Left lobe of liver (tissue), 2 donors: ENCODE results near the gene ALDH18A1. TPM values are rescaled to one million over a fixed set of nuclear protein-coding genes. Genes with fewer than 3 reads are reported as not detected.
"Not testable (repeated sequence)": the region's sequence is repeated elsewhere in the genome, so short reads cannot be mapped to it uniquely, and the experiment has no call there.

Source experiments
- ATAC-seq: fragments of 200-7000 bp; cut with Tn5 transposase; one replicate; pipeline ENCODE4 v1.9.1; 2020; ENCODE audit warnings: mild to moderate bottlenecking, moderate library complexity
- DNase-seq: peaks from one replicate; pipeline ENCODE4 v3.0.0-alpha.2; 2020; ENCODE audit warnings: low spot score
- total RNA-seq: library from RNA; stranded (reverse); gene quantifications from one replicate; pipeline ENCODE4 v1.2.1, GENCODE V29; 2021
- donor health status: DM: no; HTN: no; CAD: no; lungs with moderate emphysema.
- donor health status: DM: no; HTN: yes; CAD: no.

Gene ALDH18A1
- 38.7 TPM for total RNA-seq

- ATAC-seq = peak; percentile 91
- peak; percentile 94 for DNase-seq
These were observed at the start of gene ALDH18A1 for GRCh38 chr10:95656291-95657164. Gene ALDH18A1 (minus strand): TSS chr10:95656711. CDS start chr10:95653377, 3,334 bp downstream.

GRCh38 chr10:95698415-95698814, 41.9 kb upstream of the ALDH18A1 start:
- DNase-seq = no peak
- ATAC-seq = no peak

DNA sequence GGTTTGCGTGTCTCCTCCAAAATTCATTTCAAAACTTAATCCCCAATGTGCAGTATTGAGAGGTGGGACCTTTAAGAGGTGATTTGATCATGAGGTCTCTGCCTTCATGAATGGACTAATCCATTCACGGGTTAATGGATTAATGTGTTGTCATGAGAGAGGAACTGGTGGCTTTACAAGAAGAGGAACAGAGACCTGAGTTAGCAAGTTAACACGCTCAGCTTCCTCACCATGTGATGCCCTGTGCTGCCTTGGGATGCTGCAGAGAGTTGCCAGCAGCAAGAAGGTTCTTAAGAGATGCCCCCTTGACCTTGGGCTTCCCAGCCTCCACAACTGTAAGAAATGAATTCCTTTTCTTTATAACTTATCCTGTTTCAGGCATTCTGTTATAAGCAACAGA, 40.9 kb upstream of the ALDH18A1 start:
- no peak for ATAC-seq
- DNase-seq = no peak

- DNase-seq (no peak), ATAC-seq (no peak)
These were observed 38.2 kb upstream of the ALDH18A1 start for GRCh38 chr10:95694665-95695064.

- ATAC-seq = peak; percentile 96
- DNase-seq = peak; percentile 99
These were observed 37.4 kb upstream of the ALDH18A1 start, which contains the start of gene TCTN3 for GRCh38 chr10:95693668-95694534. Gene TCTN3 (minus strand): TSS chr10:95693927. CDS start chr10:95693899, 28 bp downstream.

GRCh38 chr10:95693071-95693667, 36.7 kb upstream of the ALDH18A1 start:
- no peak for ATAC-seq
- DNase-seq = no peak

DNA sequence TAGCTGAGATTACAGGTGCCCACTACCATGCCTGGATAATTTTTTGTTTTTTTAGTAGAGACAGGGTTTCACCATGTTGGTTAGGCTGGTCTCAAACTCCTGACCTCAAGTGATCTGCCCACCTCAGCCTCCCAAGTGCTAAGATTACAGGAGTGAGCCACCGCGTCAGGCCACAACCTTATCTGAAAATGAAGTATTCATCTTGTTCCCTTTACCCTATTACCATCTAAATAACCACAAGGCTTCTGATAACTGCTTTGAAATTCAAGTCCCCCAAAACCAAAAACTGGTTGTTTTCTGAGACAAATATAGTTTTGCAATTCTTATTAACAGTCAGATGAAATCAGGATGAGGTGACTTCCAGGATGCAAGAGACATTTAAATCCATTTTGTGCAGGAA, 34.8 kb upstream of the ALDH18A1 start:
- DNase-seq = no peak
- ATAC-seq = no peak

GRCh38 chr10:95688648-95689047, 32.1 kb upstream of the ALDH18A1 start:
- ATAC-seq (no peak), DNase-seq (no peak)

DNA sequence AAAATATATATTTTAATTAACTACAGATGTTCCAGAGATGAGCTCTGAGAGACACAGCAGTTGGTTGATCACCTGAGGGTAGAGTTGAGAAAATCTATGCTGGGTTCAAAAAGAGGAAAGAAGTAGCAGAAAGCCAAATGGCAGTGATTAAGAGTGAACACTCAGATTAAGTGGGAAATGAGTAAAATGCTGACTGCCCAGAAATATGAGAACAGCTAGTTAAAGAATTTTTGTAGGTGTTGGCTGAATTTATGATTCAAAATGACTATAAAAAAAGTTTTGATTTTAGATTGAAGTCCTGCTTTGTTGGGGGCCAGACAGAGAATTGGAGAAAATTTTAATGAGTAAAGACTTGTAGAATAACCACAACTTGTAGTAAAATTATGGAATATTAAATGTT, 27.5 kb upstream of the ALDH18A1 start:
- ATAC-seq (no peak), DNase-seq (no peak)

DNA sequence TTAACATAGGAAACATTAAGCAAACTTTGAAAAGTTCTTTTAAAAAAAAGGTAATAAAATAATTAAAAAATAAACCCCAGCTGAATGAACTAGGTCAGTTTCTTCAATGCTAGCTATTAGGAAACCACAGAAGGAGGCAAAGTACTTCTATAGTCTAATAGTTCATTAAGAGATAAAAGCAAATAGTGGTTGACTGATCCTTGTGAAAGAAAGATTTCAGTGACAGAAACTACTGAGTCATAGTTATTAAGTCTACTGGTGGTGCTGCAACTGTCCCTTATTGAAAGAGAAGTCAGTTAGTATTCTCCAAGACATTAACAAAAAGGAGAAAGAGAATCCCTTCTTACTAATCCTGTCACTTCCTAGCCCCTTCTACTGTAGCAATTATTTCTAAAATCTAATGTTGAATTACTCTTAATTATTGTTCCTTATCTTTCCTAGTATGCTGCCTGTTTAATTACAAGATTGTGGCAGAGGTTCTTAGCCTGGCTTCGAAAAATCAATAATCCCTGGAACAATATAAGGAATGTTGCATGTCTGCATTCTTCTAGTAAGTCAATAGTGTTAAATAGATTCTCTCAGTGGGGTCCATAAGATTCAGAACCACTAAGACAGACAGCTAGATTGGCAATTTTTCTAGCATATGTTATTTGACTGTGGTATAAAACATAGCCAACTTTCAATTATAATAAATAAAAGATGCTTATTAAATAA, 19.0 kb upstream of the ALDH18A1 start:
- DNase-seq (no peak), ATAC-seq (peak; percentile 40)

DNA sequence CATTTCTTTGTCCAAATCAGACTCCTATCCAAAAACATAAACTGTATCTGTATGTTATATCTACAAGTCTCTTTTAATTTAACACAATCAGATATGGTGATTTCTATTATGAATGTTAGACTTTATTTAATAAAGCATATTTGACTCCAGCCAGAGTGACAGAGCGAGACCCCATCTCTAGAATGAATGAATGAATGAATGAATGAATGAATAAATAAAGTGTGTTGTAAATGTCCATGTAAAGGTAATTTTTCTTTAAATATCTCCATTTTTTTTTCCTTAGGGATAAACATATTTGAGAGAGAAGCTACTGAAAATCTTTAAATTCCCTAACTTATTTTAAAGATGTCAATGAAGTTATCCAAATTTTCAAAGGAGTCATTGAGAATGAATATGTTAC, 18.1 kb upstream of the ALDH18A1 start:
- ATAC-seq (no peak), DNase-seq (no peak)

DNA sequence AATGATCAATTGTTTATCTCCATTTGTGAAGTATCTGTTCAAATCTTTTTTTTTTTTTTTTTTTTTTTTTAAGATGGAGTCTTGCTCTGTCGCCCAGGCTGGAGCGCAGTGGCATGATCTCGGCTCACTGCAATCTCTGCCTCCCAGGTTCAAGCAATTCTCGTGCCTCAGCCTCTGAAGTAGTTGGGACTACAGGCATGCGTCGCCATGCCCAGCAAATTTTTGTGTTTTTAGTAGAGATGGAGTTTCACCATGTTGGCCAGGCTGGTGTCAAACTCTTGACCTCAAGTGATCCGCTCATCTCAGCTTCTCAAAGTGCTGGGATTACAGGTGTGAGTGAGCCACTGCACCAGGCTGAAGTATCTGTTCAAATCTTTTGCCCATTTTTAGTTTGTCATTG, 16.1 kb upstream of the ALDH18A1 start:
- DNase-seq, ATAC-seq: not testable (repeated sequence)

DNA sequence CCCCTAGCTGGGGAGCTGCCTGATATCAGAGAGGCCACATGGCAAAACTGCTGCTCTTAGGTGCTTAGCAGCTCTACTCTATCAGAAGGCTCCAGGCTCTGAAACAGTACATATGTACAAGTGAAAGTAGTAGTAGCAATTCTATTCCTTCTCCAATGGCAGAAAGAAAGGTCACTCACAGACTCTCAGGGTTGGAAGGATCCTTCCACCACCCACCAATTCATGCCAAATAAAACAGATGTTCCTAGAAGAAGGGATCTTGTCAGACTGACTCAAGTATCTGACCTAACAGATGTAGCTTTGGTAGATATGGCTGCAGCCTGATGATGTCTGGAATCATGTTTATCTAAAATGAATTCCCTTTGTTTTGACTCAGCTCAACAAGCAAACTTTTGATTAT, 8.0 kb upstream of the ALDH18A1 start:
- DNase-seq = no peak
- ATAC-seq = no peak

GRCh38 chr10:95663496-95663895, 7.0 kb upstream of the ALDH18A1 start:
- ATAC-seq (peak; percentile 83), DNase-seq (peak; percentile 69)

DNA sequence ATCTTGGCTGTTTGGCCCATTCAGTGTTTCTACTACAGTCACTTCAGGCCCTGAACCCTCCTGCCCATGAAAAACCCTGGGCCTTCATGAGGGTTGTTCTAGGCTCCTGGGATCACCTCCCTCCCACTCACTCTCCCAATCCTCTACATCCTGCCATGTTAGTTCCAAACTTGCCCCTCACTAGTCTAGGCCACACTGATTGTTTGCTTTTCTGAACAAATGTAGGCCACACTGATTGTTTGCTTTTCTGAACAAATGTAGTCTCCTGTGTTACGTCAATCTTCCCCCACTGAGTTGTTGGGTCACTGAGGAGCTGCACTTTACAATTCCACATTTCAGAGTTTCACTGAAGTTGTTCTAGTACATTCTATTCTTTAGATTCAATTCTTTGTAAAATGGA, 5.3 kb upstream of the ALDH18A1 start:
- ATAC-seq = peak; percentile 80
- peak; percentile 48 for DNase-seq

GRCh38 chr10:95660283-95660682, 3.8 kb upstream of the ALDH18A1 start:
- ATAC-seq = no peak
- DNase-seq = no peak

GRCh38 chr10:95657250-95657649, 739 bp upstream of the ALDH18A1 start:
- ATAC-seq (no peak), DNase-seq (no peak)

- ATAC-seq (peak; percentile 24), DNase-seq (peak; percentile 53)
These were observed 780 bp downstream of the ALDH18A1 start for GRCh38 chr10:95655571-95656290.

DNA sequence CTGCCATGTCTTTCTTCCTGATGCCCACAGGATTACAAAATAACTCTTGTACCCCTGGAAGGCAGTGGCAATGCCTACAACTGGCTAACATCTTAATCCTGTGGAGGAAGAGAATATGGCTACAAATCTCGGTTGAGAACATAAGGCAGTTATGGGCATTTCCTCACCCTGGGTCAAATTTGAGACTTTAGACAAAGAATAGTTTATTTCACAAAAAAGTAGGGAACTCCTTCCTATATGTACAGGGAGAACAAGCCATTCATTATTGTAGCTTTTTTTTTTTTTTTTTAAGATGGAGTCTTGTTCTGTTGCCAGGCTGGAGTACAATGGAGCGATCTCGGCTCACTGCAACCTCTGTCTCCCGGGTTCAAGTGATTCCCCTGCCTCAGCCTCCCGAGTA, 2.6 kb downstream of the ALDH18A1 start:
- no peak for DNase-seq
- no peak for ATAC-seq
